Spleen (tissue), 7 donors: Measurements from ENCODE around the gene HOGA1.

Experiments used
- POLR2A ChIP-seq, 3 donors: fragments of 450-650 bp; IDR thresholded peaks; one replicate each; pipeline ENCODE4 v1.5.1; 2017; ENCODE audit warnings: antibody characterized with exemption in 3 of 3, mild to moderate bottlenecking in 1 of 3
- POLR2AphosphoS5 ChIP-seq, 3 donors: sonication (generic); formaldehyde crosslinking; IDR thresholded peaks; one replicate each; pipeline ENCODE4 v1.5.1; 2017; ENCODE audit warnings: antibody characterized with exemption in 3 of 3
- TF ChIP-seq, protein P1 (sequence below), 11 experiments: fragments of 200-600 bp in 7 of 11; fragments of 450-650 bp in 4 of 11; sonication (generic) in 4 of 11; IDR thresholded peaks in 8 of 11; conservative IDR thresholded peaks in 3 of 11; 1 replicate in 7 of 11; 2 replicates in 4 of 11; pipeline versions ENCODE4 v1.4.0 to v1.8.0; 2016 to 2021; ENCODE audit warnings: antibody characterized with exemption in 11 of 11, inconsistent platforms in 4 of 11, mild to moderate bottlenecking in 1 of 11
- donor health status: DM: no; HTN: no; CAD: no; lungs with moderate emphysema.
- donor health status: DM: no; HTN: no; CAD: no.
- donor health status: DM: no; HTN: no; CAD: no.

DNA sequence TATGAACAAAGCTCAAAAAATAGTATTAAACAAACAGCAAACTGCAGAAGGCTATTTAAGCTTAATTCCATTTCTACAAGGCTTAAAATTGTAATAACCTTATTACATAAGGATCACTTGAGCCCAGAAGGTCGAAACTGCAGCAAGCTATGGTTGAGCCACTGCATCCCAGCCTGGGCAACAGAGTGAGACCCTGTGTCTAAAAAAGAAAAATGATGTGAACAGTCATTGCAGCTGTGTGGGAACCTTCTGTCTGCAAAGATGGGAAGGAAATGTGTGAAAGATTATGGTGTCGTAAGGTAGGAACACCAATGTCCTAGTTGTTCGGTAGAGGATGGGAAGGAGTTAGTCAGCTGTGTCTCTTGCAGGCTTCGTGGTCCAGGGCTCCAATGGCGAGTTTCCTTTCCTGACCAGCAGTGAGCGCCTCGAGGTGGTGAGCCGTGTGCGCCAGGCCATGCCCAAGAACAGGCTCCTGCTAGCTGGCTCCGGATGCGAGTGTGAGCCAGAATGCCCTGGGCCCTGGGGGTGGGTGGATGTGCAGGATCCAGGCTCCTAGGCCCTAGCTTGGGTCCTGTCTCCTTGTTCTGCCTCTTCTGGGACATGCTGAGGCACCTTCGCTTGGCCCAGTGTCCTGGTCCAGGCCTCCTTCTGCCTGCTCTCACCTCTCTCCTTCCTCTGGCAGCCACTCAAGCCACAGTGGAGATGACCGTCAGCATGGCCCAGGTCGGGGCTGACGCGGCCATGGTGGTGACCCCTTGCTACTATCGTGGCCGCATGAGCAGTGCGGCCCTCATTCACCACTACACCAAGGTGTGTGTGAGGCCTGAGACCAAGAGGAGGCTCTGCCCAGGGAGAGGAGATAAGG lies 14.4 kb downstream of the HOGA1 start:
- TF ChIP-seq POLR2AphosphoS5 (IDR thresholded peaks at IDR 0.05) (no peak), POLR2A (IDR thresholded peaks at IDR 0.05) (no peak)
- TF ChIP-seq, protein P1, sequence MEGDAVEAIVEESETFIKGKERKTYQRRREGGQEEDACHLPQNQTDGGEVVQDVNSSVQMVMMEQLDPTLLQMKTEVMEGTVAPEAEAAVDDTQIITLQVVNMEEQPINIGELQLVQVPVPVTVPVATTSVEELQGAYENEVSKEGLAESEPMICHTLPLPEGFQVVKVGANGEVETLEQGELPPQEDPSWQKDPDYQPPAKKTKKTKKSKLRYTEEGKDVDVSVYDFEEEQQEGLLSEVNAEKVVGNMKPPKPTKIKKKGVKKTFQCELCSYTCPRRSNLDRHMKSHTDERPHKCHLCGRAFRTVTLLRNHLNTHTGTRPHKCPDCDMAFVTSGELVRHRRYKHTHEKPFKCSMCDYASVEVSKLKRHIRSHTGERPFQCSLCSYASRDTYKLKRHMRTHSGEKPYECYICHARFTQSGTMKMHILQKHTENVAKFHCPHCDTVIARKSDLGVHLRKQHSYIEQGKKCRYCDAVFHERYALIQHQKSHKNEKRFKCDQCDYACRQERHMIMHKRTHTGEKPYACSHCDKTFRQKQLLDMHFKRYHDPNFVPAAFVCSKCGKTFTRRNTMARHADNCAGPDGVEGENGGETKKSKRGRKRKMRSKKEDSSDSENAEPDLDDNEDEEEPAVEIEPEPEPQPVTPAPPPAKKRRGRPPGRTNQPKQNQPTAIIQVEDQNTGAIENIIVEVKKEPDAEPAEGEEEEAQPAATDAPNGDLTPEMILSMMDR (IDR thresholded peaks at IDR 0.05 in 8 of 11, conservative IDR thresholded peaks at IDR 0.05 in 3 of 11): no peak
